Uterus (tissue), 4 donors: ENCODE data around the gene KIT. TPM values are rescaled to one million over a fixed set of nuclear protein-coding genes. Genes with fewer than 3 reads are reported as not detected.

ENCODE experiments used
- DNase-seq, 2 donors: peaks; one replicate each; pipeline ENCODE4 v3.0.0-alpha.2; 2019 to 2020
- H3K27ac ChIP-seq, 2 donors: fragments of 200-600 bp; sonication (generic); 1 replicate in 1 of 2; 2 replicates in 1 of 2; pipeline ENCODE4 v1.5.1; 2016 to 2018
- H3K27me3 ChIP-seq, 2 donors: fragments of 200-600 bp; sonication (generic); one replicate each; pipeline ENCODE4 v1.5.1; 2018 to 2019; ENCODE audit warnings: control low read depth in 1 of 2
- H3K36me3 ChIP-seq, 2 donors: fragments of 200-600 bp; sonication (generic); one replicate each; pipeline ENCODE4 v1.5.1; 2019; ENCODE audit warnings: control low read depth in 1 of 2
- H3K4me1 ChIP-seq, 2 donors: fragments of 200-600 bp; sonication (generic); one replicate each; pipeline ENCODE4 v1.5.1; 2018 to 2019; ENCODE audit warnings: control low read depth in 1 of 2
- H3K4me3 ChIP-seq, 2 donors: fragments of 200-600 bp; sonication (generic); 1 replicate in 1 of 2; 2 replicates in 1 of 2; pipeline ENCODE4 v1.5.1; 2018 to 2019; ENCODE audit warnings: mild to moderate bottlenecking in 1 of 2
- H3K9me3 ChIP-seq, 2 donors: fragments of 200-600 bp; sonication (generic); one replicate each; pipeline ENCODE4 v1.5.1; 2019; ENCODE audit warnings: control low read depth in 1 of 2
- CTCF ChIP-seq, 4 experiments: fragments of 200-600 bp in 2 of 4; fragments of 450-650 bp in 2 of 4; sonication (generic) in 2 of 4; IDR thresholded peaks; one replicate each; pipeline ENCODE4 v1.5.1; 2016 to 2019; ENCODE audit warnings: antibody characterized with exemption in 4 of 4, mild to moderate bottlenecking in 2 of 4, moderate library complexity in 1 of 4
- POLR2A ChIP-seq, 2 donors: fragments of 450-650 bp; IDR thresholded peaks; one replicate each; pipeline ENCODE4 v1.6.1; 2016; ENCODE audit warnings: antibody characterized with exemption in 2 of 2, mild to moderate bottlenecking in 1 of 2, moderate library complexity in 1 of 2
- intact Hi-C: fragments of 100-400 bp; cut with DNase I; formaldehyde crosslinking; loops from one replicate; pipeline ENCODE4 v1.15.1; 2023; ENCODE audit warnings: low total_unique reads
- total RNA-seq, 4 donors: library from RNA; depleted of rRNA in 3 of 4; stranded (reverse); fragments of >200 nt in 3 of 4; gene quantifications; one replicate each; pipeline versions ENCODE4 v1.1.0 to v1.2.4, GENCODE V29; 2014 to 2023
- donor health status: DM: yes; HTN: yes; CAD: no.

The KIT gene
- total RNA-seq, 4 donors from 2014 or later, result 6.4 to 69.9 (median 40.3) TPM

- Histone ChIP-seq H3K36me3 (no peaks in the 10 kb centered on the region), H3K27ac (no peak overlapping the region), H3K9me3 (no peaks in the 10 kb centered on the region), H3K27me3 (no peaks in the 10 kb centered on the region), H3K4me3 (no peak overlapping the region), H3K4me1 (no peaks in the 10 kb centered on the region)
- no peak for DNase-seq
- TF ChIP-seq CTCF (IDR thresholded peaks at IDR 0.05) (no peak), POLR2A (IDR thresholded peaks at IDR 0.05) (no peak)
- intact Hi-C loops, result no loop called here
Observed at GRCh38 chr4:54712206-54712605, 54.4 kb downstream of the KIT start.

GRCh38 chr4:54714631-54715030 lies 56.9 kb downstream of the KIT start:
- intact Hi-C loops, result no loop called here

GRCh38 chr4:54716478-54717065 lies 58.8 kb downstream of the KIT start:
- intact Hi-C loops, result no loop called here
- Histone ChIP-seq H3K27ac (no peak overlapping the region), H3K36me3 (no peaks in the 10 kb centered on the region), H3K4me1 (no peaks in the 10 kb centered on the region), H3K9me3 (no peaks in the 10 kb centered on the region), H3K4me3 (no peak overlapping the region), H3K27me3 (no peaks in the 10 kb centered on the region)
- TF ChIP-seq CTCF (IDR thresholded peaks at IDR 0.05), result no peak
- no peak for DNase-seq

More at GRCh38 chr4:54714631-54715030, 56.9 kb downstream of the KIT start:
- no peaks in the 10 kb centered on the region for H3K36me3 ChIP-seq
- H3K27ac ChIP-seq, result no peak overlapping the region
- DNase-seq, result no peak
- H3K4me3 ChIP-seq, result no peak overlapping the region
- no peaks in the 10 kb centered on the region for H3K4me1 ChIP-seq
- H3K27me3 ChIP-seq, result no peaks in the 10 kb centered on the region
- no peaks in the 10 kb centered on the region for H3K9me3 ChIP-seq
- TF ChIP-seq POLR2A (IDR thresholded peaks at IDR 0.05), result no peak
- no peak for TF ChIP-seq CTCF (IDR thresholded peaks at IDR 0.05)

- TF ChIP-seq CTCF (IDR thresholded peaks at IDR 0.05) (no peak), POLR2A (IDR thresholded peaks at IDR 0.05) (no peak)
- Histone ChIP-seq H3K9me3 (no peaks in the 10 kb centered on the region), H3K4me1 (no peaks in the 10 kb centered on the region), H3K27ac (no peak overlapping the region), H3K4me3 (no peak overlapping the region), H3K36me3 (no peaks in the 10 kb centered on the region), H3K27me3 (no peaks in the 10 kb centered on the region)
- intact Hi-C loops, result no loop called here
- no peak for DNase-seq
Observed at GRCh38 chr4:54717694-54718093, 59.9 kb downstream of the KIT start.

- Histone ChIP-seq H3K4me1 (no peaks in the 10 kb centered on the region), H3K36me3 (no peaks in the 10 kb centered on the region), H3K27me3 (no peaks in the 10 kb centered on the region), H3K27ac (no peak overlapping the region), H3K9me3 (no peaks in the 10 kb centered on the region), H3K4me3 (no peak overlapping the region)
- intact Hi-C loops, result no loop called here
- DNase-seq, result no peak
- TF ChIP-seq CTCF (IDR thresholded peaks at IDR 0.05), result no peak
- no peak for TF ChIP-seq POLR2A (IDR thresholded peaks at IDR 0.05)
Observed at GRCh38 chr4:54719378-54719777, 61.6 kb downstream of the KIT start.
